Activated CD8-positive, alpha-beta T cell treated with anti-CD3 and anti-CD28 coated beads for 36 hours (primary cell): ENCODE results near the gene ROPN1L. TPM values are rescaled to one million over a fixed set of nuclear protein-coding genes. Genes with fewer than 3 reads are reported as not detected.
A peak's percentile ranks its signal among the peaks of the same experiment; 100 is the strongest.

Experiments
- ATAC-seq: fragments of 200-7000 bp; cut with Tn5 transposase; one replicate; pipeline ENCODE4 v1.10.0; 2021; ENCODE audit warnings: mild to moderate bottlenecking, moderate library complexity
- CTCF ChIA-PET: fragments of 350-600 bp; sonication (Branson Sonifier 250); formaldehyde crosslinking; loops from one replicate; lab custom pipeline; 2021; ENCODE audit warnings: antibody characterized with exemption; lab: Charles Lee
- POLR2A ChIA-PET: fragments of 350-600 bp; sonication (Branson Sonifier 250); formaldehyde crosslinking; loops from one replicate; lab custom pipeline; 2021; ENCODE audit warnings: antibody characterized with exemption; lab: Charles Lee
- DNase-seq: peaks from one replicate; pipeline ENCODE4 v3.0.0-alpha.2; 2020
- H3K27ac Mint-ChIP-seq: one replicate; pipeline ENCODE4 v1.8.0; 2021; ENCODE audit warnings: mild to moderate bottlenecking, mixed read lengths
- H3K27me3 Mint-ChIP-seq: one replicate; pipeline ENCODE4 v1.8.0; 2021; ENCODE audit warnings: mixed read lengths
- H3K36me3 Mint-ChIP-seq: one replicate; pipeline ENCODE4 v1.8.0; 2021; ENCODE audit warnings: low read depth, mixed read lengths
- H3K4me1 Mint-ChIP-seq: one replicate; pipeline ENCODE4 v1.8.0; 2021; ENCODE audit warnings: low read depth, mixed read lengths
- H3K4me3 Mint-ChIP-seq: one replicate; pipeline ENCODE4 v1.8.0; 2021; ENCODE audit warnings: mild to moderate bottlenecking, moderate library complexity, mixed read lengths
- H3K9me3 Mint-ChIP-seq: one replicate; pipeline ENCODE4 v1.8.0; 2021; ENCODE audit warnings: mixed read lengths
- CTCF ChIP-seq: fragments of 200-600 bp; IDR thresholded peaks from one replicate; pipeline ENCODE4 v1.8.0; 2022; ENCODE audit warnings: antibody characterized with exemption, mild to moderate bottlenecking
- intact Hi-C: fragments of 100-400 bp; cut with micrococcal nuclease; formaldehyde crosslinking; loops from one replicate; pipeline ENCODE4 v1.10.0; 2022
- total RNA-seq, 2 experiments: library from RNA; stranded (reverse); gene quantifications; one replicate each; pipeline ENCODE4 v1.2.3, GENCODE V29; 2021

ROPN1L gene
- total RNA-seq, 2 experiments from 2014 or later, result not detected

- DNase-seq (no peak), ATAC-seq (no peak)
- peaks cover 30% of the 10 kb centered on the region for H3K36me3 Mint-ChIP-seq
- peak overlapping the region; percentile 22 for H3K27ac Mint-ChIP-seq
- intact Hi-C loops, result no loop called here
- H3K9me3 Mint-ChIP-seq, result no peaks in the 10 kb centered on the region
- H3K4me3 Mint-ChIP-seq, result no peak overlapping the region
- ChIA-PET POLR2A (no interaction called here), CTCF (interaction anchor here (1.8 kb wide), 1 partner anchor 8 kb away, joined by 7 read pairs; no protein-coding TSS in a partner anchor)
- no peak for TF ChIP-seq CTCF
- H3K4me1 Mint-ChIP-seq, result peaks cover 6% of the 10 kb centered on the region
- no peaks in the 10 kb centered on the region for H3K27me3 Mint-ChIP-seq
These were observed 9.3 kb upstream of the ROPN1L start for GRCh38 chr5:10432059-10433008.

- H3K9me3 Mint-ChIP-seq, result no peaks in the 10 kb centered on the region
- CTCF ChIA-PET, result interaction anchor here (1.2 to 1.4 kb wide), 2 partner anchors 10 to 15 kb away, joined by 3 to 8 read pairs; no protein-coding TSS in a partner anchor
- TF ChIP-seq CTCF, result no peak
- no peaks in the 10 kb centered on the region for H3K27me3 Mint-ChIP-seq
- peaks cover 6% of the 10 kb centered on the region for H3K4me1 Mint-ChIP-seq
- no peak overlapping the region for H3K27ac Mint-ChIP-seq
- POLR2A ChIA-PET, result no interaction called here
- ATAC-seq (no peak), DNase-seq (no peak)
- H3K36me3 Mint-ChIP-seq, result peaks cover 28% of the 10 kb centered on the region
- H3K4me3 Mint-ChIP-seq, result no peak overlapping the region
- intact Hi-C loops, result no loop called here
These were observed 7.3 kb upstream of the ROPN1L start for GRCh38 chr5:10434392-10434791.

- Mint-ChIP-seq H3K36me3 (peaks cover 9% of the 10 kb centered on the region), H3K4me3 (no peak overlapping the region), H3K9me3 (no peaks in the 10 kb centered on the region), H3K27ac (no peak overlapping the region), H3K27me3 (peaks cover 6% of the 10 kb centered on the region), H3K4me1 (peaks cover 16% of the 10 kb centered on the region)
- ChIA-PET CTCF (interaction anchor here (1.0 to 1.8 kb wide), 2 partner anchors 9 to 14 kb away, joined by 3 to 5 read pairs; no protein-coding TSS in a partner anchor), POLR2A (interaction anchor here (1.0 to 1.3 kb wide), 2 partner anchors 18 to 187 kb away, joined by 3 to 4 read pairs; no protein-coding TSS in a partner anchor)
- no peak for TF ChIP-seq CTCF
- DNase-seq (no peak), ATAC-seq (no peak)
- intact Hi-C loops, result no loop called here
These were observed 3.4 kb upstream of the ROPN1L start for GRCh38 chr5:10438301-10438700.

- Mint-ChIP-seq H3K36me3 (no peaks in the 10 kb centered on the region), H3K27ac (no peak overlapping the region), H3K4me1 (peaks cover 14% of the 10 kb centered on the region), H3K4me3 (no peak overlapping the region), H3K9me3 (no peaks in the 10 kb centered on the region), H3K27me3 (peaks cover 8% of the 10 kb centered on the region)
- intact Hi-C loops, result no loop called here
- DNase-seq (no peak), ATAC-seq (no peak)
- no peak for TF ChIP-seq CTCF
- CTCF ChIA-PET, result interaction anchor here (0.6 to 1.3 kb wide), 2 partner anchors 17 to 119 kb away, joined by 3 read pairs; no protein-coding TSS in a partner anchor
- POLR2A ChIA-PET, result no interaction called here
These were observed 2.0 kb upstream of the ROPN1L start for GRCh38 chr5:10439692-10440091.
